DND-41 (cell line): ENCODE data around the gene PRTFDC1.

Source experiments
- EZH2 ChIP-seq: IDR thresholded peaks from 3 replicates; pipeline ENCODE4 v1.6.1; 2012; ENCODE audit warnings: borderline replicate concordance, low read depth, mild to moderate bottlenecking, moderate library complexity, low read length, inconsistent platforms; ENCODE audit not compliant: severe bottlenecking
- TF ChIP-seq, protein P1 (sequence below): IDR thresholded peaks from 2 replicates; pipeline ENCODE4 v1.5.1; 2012; ENCODE audit warnings: borderline replicate concordance, low read length, moderate library complexity, mild to moderate bottlenecking; ENCODE audit not compliant: poor library complexity, severe bottlenecking; ENCODE audit errors: extremely low read depth

GRCh38 chr10:24844742-24845141, 107.7 kb downstream of the PRTFDC1 start:
- TF ChIP-seq, protein P1, sequence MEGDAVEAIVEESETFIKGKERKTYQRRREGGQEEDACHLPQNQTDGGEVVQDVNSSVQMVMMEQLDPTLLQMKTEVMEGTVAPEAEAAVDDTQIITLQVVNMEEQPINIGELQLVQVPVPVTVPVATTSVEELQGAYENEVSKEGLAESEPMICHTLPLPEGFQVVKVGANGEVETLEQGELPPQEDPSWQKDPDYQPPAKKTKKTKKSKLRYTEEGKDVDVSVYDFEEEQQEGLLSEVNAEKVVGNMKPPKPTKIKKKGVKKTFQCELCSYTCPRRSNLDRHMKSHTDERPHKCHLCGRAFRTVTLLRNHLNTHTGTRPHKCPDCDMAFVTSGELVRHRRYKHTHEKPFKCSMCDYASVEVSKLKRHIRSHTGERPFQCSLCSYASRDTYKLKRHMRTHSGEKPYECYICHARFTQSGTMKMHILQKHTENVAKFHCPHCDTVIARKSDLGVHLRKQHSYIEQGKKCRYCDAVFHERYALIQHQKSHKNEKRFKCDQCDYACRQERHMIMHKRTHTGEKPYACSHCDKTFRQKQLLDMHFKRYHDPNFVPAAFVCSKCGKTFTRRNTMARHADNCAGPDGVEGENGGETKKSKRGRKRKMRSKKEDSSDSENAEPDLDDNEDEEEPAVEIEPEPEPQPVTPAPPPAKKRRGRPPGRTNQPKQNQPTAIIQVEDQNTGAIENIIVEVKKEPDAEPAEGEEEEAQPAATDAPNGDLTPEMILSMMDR: no peak
- TF ChIP-seq EZH2: no peak
